ENCODE data around the gene FHAD1. TPM values are rescaled to one million over a fixed set of nuclear protein-coding genes. Genes with fewer than 3 reads are reported as not detected.

Gene FHAD1
- total RNA-seq, 2 experiments from 2014 or later, result not detected

DNA sequence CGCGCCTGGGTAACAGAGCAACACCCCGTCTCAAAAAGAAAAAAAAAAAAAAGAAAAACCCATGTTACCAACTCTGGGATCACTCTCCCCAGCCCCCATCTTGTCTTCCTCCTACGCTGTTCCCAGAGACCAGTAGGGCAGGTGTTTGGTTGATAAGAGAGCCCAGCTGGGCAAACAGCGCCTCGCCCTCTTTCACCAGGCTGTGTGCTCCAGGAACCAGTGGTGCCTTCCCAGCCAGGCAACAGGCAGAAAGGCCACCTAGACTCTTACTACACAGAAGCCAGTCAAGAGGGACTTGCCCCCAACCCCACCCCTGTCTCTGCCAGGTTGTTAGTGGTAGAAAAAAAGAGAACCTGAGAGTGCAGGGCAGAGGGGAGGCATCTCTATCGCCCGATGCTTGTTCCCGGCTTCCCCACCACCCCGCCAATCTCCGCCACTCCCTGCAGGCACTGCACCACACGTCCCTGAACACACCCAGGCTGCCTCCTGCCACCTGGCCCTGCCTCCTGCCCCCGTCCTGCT is 177.2 kb downstream of the FHAD1 start:
- Histone ChIP-seq H3K4me3 (ENCODE audit: low read length) (no peak overlapping the region), H3K27ac (ENCODE audit: low read depth in 1 of 2, low read length in 2 of 2) (no peak overlapping the region), H3K9me3 (ENCODE audit: control insufficient read depth in 1 of 2, insufficient read depth in 1 of 2, low read length in 2 of 2) (no peaks in the 10 kb centered on the region), H3K36me3 (ENCODE audit: insufficient read depth, low read length) (peaks cover 57% of the 10 kb centered on the region), H3K27me3 (ENCODE audit: control insufficient read depth in 1 of 2, insufficient read depth in 2 of 2, low read length in 2 of 2) (no peaks in the 10 kb centered on the region), H3K4me1 (ENCODE audit: insufficient read depth, low read length) (peaks cover 22% of the 10 kb centered on the region)
- DNase-seq (peak in 1 of 14 experiments; percentile 26), ATAC-seq (ENCODE audit: poor library complexity) (no peak)
- ChIA-PET CTCF (interaction anchor here (0.6 to 1.3 kb wide), 2 partner anchors 11 to 101 kb away, joined by 3 to 4 read pairs; no protein-coding TSS in a partner anchor), POLR2A (no interaction called here)
- intact Hi-C loops (cut with DNase I, micrococcal nuclease), result no loop called here
- Mint-ChIP-seq H3K27ac (peak overlapping the region; percentile 47), H3K9me3 (no peaks in the 10 kb centered on the region), H3K27me3 (no peaks in the 10 kb centered on the region), H3K4me1 (ENCODE audit: low read depth) (peaks cover 18% of the 10 kb centered on the region), H3K4me3 (no peak overlapping the region), H3K36me3 (ENCODE audit: low read depth) (peaks cover 49% of the 10 kb centered on the region)
- TF ChIP-seq, protein P1, sequence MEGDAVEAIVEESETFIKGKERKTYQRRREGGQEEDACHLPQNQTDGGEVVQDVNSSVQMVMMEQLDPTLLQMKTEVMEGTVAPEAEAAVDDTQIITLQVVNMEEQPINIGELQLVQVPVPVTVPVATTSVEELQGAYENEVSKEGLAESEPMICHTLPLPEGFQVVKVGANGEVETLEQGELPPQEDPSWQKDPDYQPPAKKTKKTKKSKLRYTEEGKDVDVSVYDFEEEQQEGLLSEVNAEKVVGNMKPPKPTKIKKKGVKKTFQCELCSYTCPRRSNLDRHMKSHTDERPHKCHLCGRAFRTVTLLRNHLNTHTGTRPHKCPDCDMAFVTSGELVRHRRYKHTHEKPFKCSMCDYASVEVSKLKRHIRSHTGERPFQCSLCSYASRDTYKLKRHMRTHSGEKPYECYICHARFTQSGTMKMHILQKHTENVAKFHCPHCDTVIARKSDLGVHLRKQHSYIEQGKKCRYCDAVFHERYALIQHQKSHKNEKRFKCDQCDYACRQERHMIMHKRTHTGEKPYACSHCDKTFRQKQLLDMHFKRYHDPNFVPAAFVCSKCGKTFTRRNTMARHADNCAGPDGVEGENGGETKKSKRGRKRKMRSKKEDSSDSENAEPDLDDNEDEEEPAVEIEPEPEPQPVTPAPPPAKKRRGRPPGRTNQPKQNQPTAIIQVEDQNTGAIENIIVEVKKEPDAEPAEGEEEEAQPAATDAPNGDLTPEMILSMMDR (IDR thresholded peaks at IDR 0.05), result no peak

DNA sequence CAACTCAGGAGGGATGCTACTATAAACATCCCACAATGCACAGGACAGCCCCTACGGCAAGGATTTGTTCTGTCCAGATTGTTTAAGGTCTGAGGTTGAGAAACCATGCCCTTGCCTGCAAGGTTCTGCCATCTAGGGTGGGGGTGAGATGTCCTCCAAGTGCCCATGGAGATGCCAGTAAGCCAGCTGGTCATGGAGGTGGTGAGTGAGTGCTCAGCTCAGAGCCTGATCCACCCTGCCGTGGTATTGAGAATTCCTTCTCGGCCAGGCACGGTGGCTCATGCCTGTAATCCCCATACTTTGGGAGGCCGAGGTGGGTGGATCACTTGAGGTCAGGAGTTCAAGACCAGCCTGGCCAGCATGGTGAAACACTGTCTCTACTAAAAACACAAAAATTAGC is 178.0 kb downstream of the FHAD1 start:
- no peak overlapping the region for H3K27ac Mint-ChIP-seq
- H3K27me3 Mint-ChIP-seq, result no peaks in the 10 kb centered on the region
- TF ChIP-seq, protein P1 (IDR thresholded peaks at IDR 0.05), result no peak
- H3K36me3 ChIP-seq (ENCODE audit: insufficient read depth, low read length), result peaks cover 60% of the 10 kb centered on the region
- H3K4me1 ChIP-seq (ENCODE audit: insufficient read depth, low read length), result peaks cover 15% of the 10 kb centered on the region
- H3K36me3 Mint-ChIP-seq (ENCODE audit: low read depth), result peaks cover 47% of the 10 kb centered on the region
- CTCF ChIA-PET, result no interaction called here
- no peaks in the 10 kb centered on the region for H3K9me3 ChIP-seq (ENCODE audit: control insufficient read depth in 1 of 2, insufficient read depth in 1 of 2, low read length in 2 of 2)
- no peak for ATAC-seq (ENCODE audit: poor library complexity)
- H3K27ac ChIP-seq (ENCODE audit: low read depth in 1 of 2, low read length in 2 of 2), result no peak overlapping the region
- no peak overlapping the region for H3K4me3 ChIP-seq (ENCODE audit: low read length)
- H3K27me3 ChIP-seq (ENCODE audit: control insufficient read depth in 1 of 2, insufficient read depth in 2 of 2, low read length in 2 of 2), result no peaks in the 10 kb centered on the region
- peaks cover 15% of the 10 kb centered on the region for H3K4me1 Mint-ChIP-seq (ENCODE audit: low read depth)
- intact Hi-C loops (cut with DNase I, micrococcal nuclease), result no loop called here
- POLR2A ChIA-PET, result no interaction called here
- peak in 1 of 14 experiments; percentile 12 for DNase-seq
- no peak overlapping the region for H3K4me3 Mint-ChIP-seq
- no peaks in the 10 kb centered on the region for H3K9me3 Mint-ChIP-seq

DNA sequence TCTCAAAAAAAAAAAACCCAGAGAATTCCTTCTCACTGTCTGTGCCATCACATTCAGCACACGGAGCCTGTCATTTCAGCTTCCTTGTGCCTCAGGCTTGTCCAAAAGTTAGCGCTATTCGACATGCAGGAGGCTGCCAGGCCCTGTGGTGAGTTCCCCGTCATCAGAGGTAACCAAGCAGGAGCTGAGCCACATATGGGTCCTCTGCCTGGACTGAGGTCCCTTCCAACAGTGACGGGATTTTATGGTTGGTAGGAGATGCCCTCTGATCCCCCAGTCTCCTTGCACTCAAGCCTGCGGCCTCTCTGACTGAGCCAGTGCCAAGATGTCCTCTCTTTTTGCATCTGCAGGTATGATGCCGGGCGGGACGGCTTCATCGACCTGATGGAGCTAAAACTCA is 178.5 kb downstream of the FHAD1 start:
- ATAC-seq (ENCODE audit: poor library complexity), result no peak
- peak in 1 of 14 experiments; percentile 17 for DNase-seq
- Histone ChIP-seq H3K27ac (ENCODE audit: low read depth in 1 of 2, low read length in 2 of 2) (no peak overlapping the region), H3K4me1 (ENCODE audit: insufficient read depth, low read length) (peaks cover 15% of the 10 kb centered on the region), H3K36me3 (ENCODE audit: insufficient read depth, low read length) (peaks cover 60% of the 10 kb centered on the region), H3K27me3 (ENCODE audit: control insufficient read depth in 1 of 2, insufficient read depth in 2 of 2, low read length in 2 of 2) (no peaks in the 10 kb centered on the region), H3K4me3 (ENCODE audit: low read length) (no peak overlapping the region), H3K9me3 (ENCODE audit: control insufficient read depth in 1 of 2, insufficient read depth in 1 of 2, low read length in 2 of 2) (no peaks in the 10 kb centered on the region)
- Mint-ChIP-seq H3K27me3 (no peaks in the 10 kb centered on the region), H3K9me3 (no peaks in the 10 kb centered on the region), H3K4me1 (ENCODE audit: low read depth) (peaks cover 14% of the 10 kb centered on the region), H3K27ac (no peak overlapping the region), H3K36me3 (ENCODE audit: low read depth) (peaks cover 43% of the 10 kb centered on the region), H3K4me3 (no peak overlapping the region)
- TF ChIP-seq, protein P1 (IDR thresholded peaks at IDR 0.05), result no peak
- ChIA-PET POLR2A (no interaction called here), CTCF (no interaction called here)
- intact Hi-C loops (cut with DNase I, micrococcal nuclease), result no loop called here

Measured in CD4-positive, alpha-beta T cell (primary cell).